CD4-positive, alpha-beta T cell treated with Interleukin-15 for 4 hours (primary cell): ENCODE data around the gene LINGO3.
"Not testable (repeated sequence)": the region's sequence is repeated elsewhere in the genome, so short reads cannot be mapped to it uniquely, and the experiment has no call there.

ENCODE experiments used
- DNase-seq: peaks from one replicate; pipeline ENCODE4 v3.0.0-alpha.2; 2020; ENCODE audit warnings: low spot score

The LINGO3 gene

GRCh38 chr19:2308114-2308556, at the start of gene LINGO3:
LINGO3 (minus strand) TSS chr19:2308154; CDS start chr19:2291776, 16,378 bp downstream.
- DNase-seq, result no peak

DNA sequence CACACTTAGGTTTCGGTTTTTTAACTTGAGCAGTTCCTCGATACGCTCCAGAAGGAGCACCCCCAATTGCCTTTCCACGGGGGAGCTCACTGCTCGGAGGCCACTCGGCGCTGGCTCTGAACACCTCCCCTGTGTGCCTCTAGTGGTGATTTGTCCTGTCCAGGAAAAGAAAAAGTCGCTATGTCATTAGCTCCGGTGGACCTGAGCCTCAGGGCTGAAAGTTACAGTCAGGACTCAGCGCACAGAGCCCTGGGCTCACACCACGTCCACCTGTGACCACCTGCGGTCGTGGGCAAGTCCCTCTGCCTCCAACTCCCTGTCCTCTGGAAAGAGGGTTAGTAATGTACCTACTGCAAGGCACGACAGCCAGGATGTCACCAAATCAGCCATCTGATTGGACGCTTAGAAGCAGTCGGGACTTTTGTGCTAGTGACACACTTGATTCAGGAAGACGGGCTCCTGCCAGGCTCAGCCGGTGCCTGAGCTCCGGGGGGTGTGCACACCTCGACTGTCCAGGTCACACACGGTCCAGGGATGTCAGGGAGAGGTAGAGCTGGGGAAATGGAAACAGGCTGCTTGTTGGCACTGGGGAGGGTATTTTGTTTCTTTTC, 48.2 kb upstream of the LINGO3 start:
- no peak for DNase-seq

DNA sequence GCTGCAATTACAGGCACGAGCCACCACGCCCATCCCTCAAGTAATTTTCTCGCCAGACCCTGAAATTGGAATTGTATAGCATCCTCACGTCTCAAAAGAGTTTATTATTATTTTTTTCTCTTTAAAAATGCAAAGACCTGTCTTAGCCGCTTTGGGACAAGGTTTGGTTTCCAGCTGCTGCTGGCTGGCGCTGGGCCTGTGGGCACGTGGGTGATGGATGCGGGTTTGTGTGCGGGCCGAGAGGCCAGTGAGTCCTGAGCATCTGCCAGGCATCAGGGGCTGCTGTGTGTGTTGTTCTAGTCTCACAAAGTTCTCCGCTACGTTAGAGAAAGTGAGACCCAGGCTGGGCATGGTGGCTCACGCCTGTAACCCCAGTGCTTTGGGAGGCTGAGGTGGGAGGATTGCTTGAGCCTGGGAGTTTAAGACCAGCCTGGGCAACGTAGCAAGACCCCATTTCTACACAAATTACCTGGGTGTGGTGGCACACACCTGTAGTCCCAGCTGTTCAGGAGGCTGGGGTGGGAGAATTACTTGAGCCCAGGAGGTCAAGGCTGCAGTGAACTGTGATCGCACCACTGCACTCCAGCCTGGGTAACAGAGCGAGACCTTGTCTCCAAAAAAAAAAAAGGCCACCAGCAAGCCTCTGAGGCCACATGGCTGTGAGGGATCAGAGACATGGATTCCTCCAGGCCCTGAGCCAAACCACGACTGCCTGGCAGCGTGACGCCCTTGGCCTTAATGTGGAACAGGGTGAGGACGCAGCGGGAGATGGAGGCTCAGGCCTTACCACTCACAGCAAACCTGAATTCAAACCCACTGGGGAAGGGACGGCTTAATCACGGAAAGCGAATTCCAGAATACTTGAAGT, 47.4 kb upstream of the LINGO3 start:
- DNase-seq, result no peak

DNA sequence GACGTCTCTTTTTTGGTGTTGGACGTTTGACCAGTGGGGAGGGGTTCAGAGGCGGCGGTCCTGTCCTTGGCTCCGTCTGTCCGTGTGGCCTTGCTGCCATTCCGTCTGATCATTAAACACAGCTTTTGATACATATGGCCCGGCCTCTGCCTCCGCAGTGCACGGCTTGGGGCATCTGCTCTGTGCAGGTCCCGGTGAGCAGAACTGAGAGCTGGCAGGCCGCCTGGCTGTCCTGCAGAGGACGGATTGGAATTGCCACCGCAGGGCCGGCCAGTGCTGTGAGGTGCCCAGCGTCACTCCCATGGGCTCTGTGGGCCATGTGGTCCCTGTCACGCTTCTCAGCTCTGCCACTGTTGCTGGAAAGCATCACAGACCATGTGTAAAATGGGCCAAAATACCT, 46.7 kb upstream of the LINGO3 start:
- DNase-seq, result no peak

DNA sequence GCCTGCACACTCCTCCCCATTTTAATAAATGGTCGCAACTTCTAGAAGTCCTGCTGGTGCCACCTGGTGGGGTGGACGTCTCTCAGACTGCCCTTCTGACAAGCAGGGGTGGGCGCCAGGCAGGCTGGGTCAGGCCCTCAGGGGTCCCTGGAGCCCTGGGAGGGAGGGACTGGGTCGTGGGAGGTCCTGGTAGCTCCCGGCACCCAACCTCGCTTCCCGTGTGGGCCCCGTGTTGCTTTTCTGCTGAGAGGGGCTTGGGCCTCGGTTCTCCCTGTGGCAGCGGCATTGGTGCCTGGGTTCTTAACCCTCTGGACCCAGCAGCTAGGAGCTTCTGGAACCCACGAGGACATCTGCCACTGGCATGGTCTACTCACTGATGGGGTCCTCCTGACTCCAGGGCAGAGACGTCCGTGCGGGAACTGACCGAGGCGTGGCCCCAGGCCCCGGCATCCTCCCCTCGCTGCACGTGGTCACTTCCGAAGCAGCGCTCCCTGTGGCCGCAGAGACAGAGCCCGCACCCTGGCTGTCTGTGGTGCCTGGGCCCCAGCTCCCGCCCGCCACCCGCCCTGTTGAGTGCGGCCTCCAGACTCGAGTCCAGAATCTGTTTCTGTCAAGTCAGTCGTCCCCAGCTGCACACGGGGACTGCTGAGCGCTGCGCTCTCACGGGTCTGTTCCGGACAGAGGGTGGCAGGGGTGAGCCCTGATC, 46.1 kb upstream of the LINGO3 start:
- DNase-seq, result no peak

DNA sequence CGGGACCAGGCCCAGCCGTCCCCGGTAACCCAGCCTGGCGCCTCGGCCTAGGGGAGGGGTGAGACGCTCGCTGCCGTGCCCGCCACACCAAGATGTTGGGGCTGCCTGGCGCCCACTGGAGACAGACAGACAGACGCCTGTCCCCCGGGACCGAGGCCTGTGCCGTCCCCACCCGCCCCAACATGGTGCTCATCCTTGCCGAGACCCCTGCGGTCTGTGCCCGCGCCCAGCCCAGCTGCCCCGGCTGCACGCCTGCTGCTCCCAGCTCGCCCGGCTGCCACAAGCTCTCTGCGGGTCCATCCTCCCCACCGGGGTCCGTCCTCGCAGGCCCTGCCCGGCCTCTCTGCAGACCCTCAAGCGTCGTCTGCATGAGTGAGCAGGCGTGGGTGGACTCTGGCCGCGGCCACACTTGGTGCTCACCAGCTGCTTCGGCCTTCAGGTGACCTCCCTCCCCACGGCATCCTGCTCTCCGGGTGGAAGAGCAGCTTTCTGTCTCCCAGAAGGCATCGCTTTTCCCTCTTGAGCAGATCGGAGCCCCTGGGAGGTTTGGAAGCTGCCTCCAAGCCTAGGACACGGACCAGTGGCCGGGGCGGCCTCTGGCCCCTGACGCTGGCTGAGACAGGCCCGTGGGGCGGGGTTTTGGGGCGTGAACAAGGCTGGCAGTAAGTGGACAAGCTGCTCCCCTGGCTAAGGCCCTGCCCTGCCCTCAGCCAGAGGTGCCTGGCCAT, 45.4 kb upstream of the LINGO3 start:
- DNase-seq, result no peak

- DNase-seq, result no peak
These were observed 44.2 kb upstream of the LINGO3 start for GRCh38 chr19:2352121-2352520.

DNA sequence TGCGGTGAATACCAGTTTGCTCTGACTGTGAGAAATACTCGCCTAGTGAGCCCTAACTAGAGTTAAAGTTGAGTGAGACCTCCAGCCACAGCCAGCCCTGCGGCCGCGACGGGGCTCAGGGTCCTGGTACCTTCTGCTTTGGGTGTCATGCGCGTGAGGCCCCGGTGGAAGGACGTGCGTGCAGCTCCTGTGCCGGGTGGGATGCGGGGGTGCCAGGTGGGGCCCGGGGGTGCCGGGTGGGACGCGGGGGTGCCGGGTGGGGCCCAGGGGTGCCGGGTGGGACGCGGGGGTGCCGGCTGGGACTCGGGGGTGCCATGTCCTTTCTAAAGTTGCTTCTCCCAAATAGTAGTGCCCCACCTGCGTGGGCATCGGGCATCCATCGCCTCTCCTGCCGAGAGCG, 43.6 kb upstream of the LINGO3 start:
- DNase-seq, result no peak

- no peak for DNase-seq
These were observed 42.7 kb upstream of the LINGO3 start for GRCh38 chr19:2350656-2351055.

- not testable (repeated sequence) for DNase-seq
These were observed 41.9 kb upstream of the LINGO3 start for GRCh38 chr19:2349818-2350217.

DNA sequence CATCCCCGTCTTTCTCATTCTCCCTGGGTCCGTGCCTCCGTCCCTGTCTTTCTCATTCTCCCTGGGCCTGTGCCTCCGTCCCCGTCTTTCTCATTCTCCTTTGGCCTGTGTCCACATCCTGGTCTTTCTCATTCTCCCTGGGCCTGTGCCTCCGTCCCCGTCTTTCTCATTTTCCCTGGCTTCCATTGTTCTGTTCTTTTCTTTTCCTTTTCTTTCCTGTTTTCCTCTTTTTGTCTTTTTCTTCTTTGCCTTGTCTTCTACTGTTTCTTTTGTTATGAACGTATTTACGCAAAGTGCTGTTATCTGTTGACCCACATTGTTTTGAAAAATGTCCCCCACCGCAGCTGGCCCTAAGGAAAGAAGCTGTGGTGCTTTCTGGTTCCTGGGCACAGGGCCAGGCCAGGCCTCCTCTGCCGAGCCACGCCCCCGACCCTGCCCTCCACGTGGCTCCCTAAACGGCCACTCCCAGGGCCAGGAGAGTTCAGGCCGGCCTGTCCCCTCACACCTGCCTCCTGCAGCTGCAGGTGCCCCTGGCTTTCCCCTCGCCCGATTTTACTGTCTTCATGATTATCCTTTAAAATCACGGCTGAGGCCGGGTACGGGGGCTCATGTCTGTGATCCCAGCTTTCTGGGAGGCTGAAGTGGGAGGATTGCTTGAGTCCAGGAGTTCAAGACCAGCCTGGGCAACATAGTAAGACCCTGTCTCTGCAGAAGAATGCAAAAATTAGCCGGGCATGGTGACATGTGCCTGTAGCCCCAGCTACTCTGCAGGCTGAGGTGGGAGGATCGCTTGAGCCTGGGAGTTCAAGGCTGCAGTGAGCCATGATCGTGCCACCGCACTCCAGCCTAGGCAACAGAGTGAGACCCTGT, 38.1 kb upstream of the LINGO3 start:
- DNase-seq, result no peak

DNA sequence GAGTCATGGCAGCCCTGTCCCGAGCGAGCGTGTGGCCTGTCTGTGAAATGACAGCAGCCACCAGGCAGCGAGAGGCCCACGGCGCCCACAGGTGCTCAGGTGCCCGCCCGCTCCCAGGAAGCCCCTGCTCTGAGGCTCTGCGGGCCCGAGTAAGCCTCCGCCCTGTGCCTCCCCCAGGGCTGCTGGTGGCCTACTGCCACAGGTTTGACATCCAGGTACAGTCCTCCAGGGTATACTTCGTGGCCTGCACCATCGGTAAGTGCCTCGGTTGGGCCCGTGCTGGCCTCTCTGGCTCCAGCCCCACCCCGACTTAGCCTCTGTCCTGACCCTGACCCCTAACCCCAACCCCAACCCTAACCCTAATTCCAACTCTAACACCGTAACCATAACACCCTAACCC, 37.1 kb upstream of the LINGO3 start:
- no peak for DNase-seq

DNA sequence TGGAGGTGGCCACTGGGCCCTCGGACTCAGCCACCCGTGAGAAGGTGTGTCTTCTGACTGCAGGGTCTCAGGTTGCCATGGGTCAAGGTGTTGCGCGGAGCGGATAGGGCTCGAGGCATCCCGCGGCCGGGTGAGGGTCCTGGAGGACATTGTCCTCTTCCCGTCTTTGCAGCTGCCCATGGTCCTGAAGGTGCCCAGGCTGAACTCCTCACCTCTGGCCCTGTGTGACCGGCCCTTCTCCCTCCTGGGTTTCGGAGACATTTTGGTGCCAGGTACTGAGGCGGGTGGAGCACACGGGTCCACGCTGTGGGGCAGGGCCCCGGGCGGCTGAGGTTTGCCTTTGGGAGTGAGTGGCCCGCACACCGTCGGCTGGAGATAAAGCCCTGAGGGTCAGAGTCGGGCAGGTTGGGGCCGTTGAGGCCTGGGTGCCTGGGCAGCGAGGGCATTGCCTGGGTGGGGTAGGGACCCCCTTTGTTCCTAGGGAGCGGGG, 36.5 kb upstream of the LINGO3 start:
- no peak for DNase-seq

- DNase-seq, result no peak
These were observed 35.5 kb upstream of the LINGO3 start for GRCh38 chr19:2343289-2343982.

- DNase-seq, result no peak
These were observed 34.8 kb upstream of the LINGO3 start for GRCh38 chr19:2342656-2343288.

- no peak for DNase-seq
These were observed 34.0 kb upstream of the LINGO3 start for GRCh38 chr19:2341982-2342381.

- DNase-seq, result no peak
These were observed 33.3 kb upstream of the LINGO3 start for GRCh38 chr19:2341244-2341751.

- DNase-seq, result no peak
These were observed 32.7 kb upstream of the LINGO3 start for GRCh38 chr19:2340496-2341243.
